Heart right ventricle (tissue), 16 donors: Measurements from ENCODE around the gene LINC01488. TPM values are rescaled to one million over a fixed set of nuclear protein-coding genes. Genes with fewer than 3 reads are reported as not detected.
A peak's percentile ranks its signal among the peaks of the same experiment; 100 is the strongest.

Source experiments
- ATAC-seq, 8 donors: fragments of 200-7000 bp; cut with Tn5 transposase; one replicate each; pipeline ENCODE4 v1.9.1; 2020; ENCODE audit warnings: mild to moderate bottlenecking in 8 of 8, moderate library complexity in 8 of 8, moderate number of reproducible peaks in 1 of 8
- DNase-seq, 2 donors: peaks; one replicate each; pipeline ENCODE4 v3.0.0-alpha.2; 2020
- H3K27ac ChIP-seq, 10 donors: fragments of 200-600 bp; sonication (generic) in 2 of 10; one replicate each; pipeline versions ENCODE4 v1.5.0 to v1.8.0; 2020 to 2022; ENCODE audit warnings: mild to moderate bottlenecking in 3 of 10
- H3K27me3 ChIP-seq, 7 donors: fragments of 200-600 bp; one replicate each; pipeline ENCODE4 v1.8.0; 2021 to 2022; ENCODE audit warnings: mild to moderate bottlenecking in 2 of 7
- H3K36me3 ChIP-seq, 9 donors: fragments of 200-600 bp; sonication (generic) in 1 of 9; one replicate each; pipeline versions ENCODE4 v1.5.0 to v1.8.0; 2020 to 2022; ENCODE audit warnings: mild to moderate bottlenecking in 2 of 9
- H3K4me1 ChIP-seq, 9 donors: fragments of 200-600 bp; sonication (generic) in 1 of 9; one replicate each; pipeline versions ENCODE4 v1.5.0 to v1.8.0; 2020 to 2022; ENCODE audit warnings: mild to moderate bottlenecking in 4 of 9
- H3K4me3 ChIP-seq, 10 donors: fragments of 200-600 bp; sonication (generic) in 2 of 10; one replicate each; pipeline versions ENCODE4 v1.5.0 to v1.8.0; 2020 to 2022; ENCODE audit warnings: mild to moderate bottlenecking in 7 of 10, moderate library complexity in 2 of 10
- H3K9me3 ChIP-seq, 11 donors: fragments of 200-600 bp in 10 of 11; sonication (generic) in 2 of 11; one replicate each; pipeline versions ENCODE4 v1.5.0 to v1.8.0; 2013 to 2022; ENCODE audit warnings: mild to moderate bottlenecking in 2 of 11, control low read depth in 1 of 11, moderate library complexity in 1 of 11
- WGBS, 2 donors: extraction: QIAGEN DNeasy Blood & Tissue Kit; methylation state at CpG; one replicate each; pipeline ENCODE4 v1.1.7; 2013; ENCODE audit warnings: inconsistent platforms in 1 of 2; 5-methylcytosine and 5-hydroxymethylcytosine counted together
- intact Hi-C, 10 donors: fragments of 100-400 bp; cut with DNase I; formaldehyde crosslinking; loops; one replicate each; pipeline versions ENCODE4 v1.11.1 to v1.14.2; 2022
- polyA plus RNA-seq, 2 donors: library from polyadenylated mRNA; stranded (reverse); fragments of 200-250 nt; gene quantifications; one replicate each; pipeline ENCODE4 v1.2.3, GENCODE V29; 2013
- total RNA-seq, 10 donors: library from RNA; stranded (reverse); fragmentation: NEBNext Ultra II Directional in 3 of 10; extraction: Animal tissue kit (Norgen Biotek cat#: 25700) in 3 of 10; gene quantifications; one replicate each; pipeline versions ENCODE4 v1.2.1 to v1.2.4, GENCODE V29; 2021 to 2023
- TF ChIP-seq, protein P1 (sequence below), 9 donors: fragments of 200-600 bp; sonication (generic) in 2 of 9; IDR thresholded peaks; one replicate each; pipeline versions ENCODE4 v1.5.0 to v1.8.0; 2021 to 2022; ENCODE audit warnings: antibody characterized with exemption in 9 of 9, mild to moderate bottlenecking in 5 of 9, moderate library complexity in 1 of 9
- donor health status: Arrhythmogenic right ventricular cardiomyopathy.
- donor health status: ischemic (EF 13 %, LVEDD 7.1; RV severe dilation, severe dysfunction).
- donor health status: healthy with polysubstance abuse.
- donor health status: DM: no; HTN: yes; CAD: no.
- donor health status: DM: no; HTN: no; CAD: no.
- donor health status: ischemic (EF 25% LVEDD 6.9; RV normal size, moderate dysfunction).
- donor health status: ischemic (EF 25% LVEDD 5.7; RV mildly dilated, moderate dysfunction).
- donor health status: healthy.
- donor health status: DM: yes; HTN: yes; CAD: no.
- donor health status: Ischemic cardiomyopathy.
- donor health status: ischemic (EF 35%, LVEDD 5.7; RV mildly dilated, moderate dysfunction).
- donor health status: nonischemic (EF 11% LVEDD 7.7; RV severe dilation, severe dysfunction).
- donor health status: DM: yes; HTN: yes; CAD: no.
- donor health status: PGD.
- donor health status: ischemic (EF 29% LVEDD 5.4; RV normal size, mild dysfunction).
- donor health status: nonischemic (EF 23%, LVEDD 6.1; RV moderate dilation, normal function).

The LINC01488 gene
- total and polyA plus RNA-seq, 12 donors: 0.03 to 0.59 (median 0.15) TPM; not detected in 4

DNA sequence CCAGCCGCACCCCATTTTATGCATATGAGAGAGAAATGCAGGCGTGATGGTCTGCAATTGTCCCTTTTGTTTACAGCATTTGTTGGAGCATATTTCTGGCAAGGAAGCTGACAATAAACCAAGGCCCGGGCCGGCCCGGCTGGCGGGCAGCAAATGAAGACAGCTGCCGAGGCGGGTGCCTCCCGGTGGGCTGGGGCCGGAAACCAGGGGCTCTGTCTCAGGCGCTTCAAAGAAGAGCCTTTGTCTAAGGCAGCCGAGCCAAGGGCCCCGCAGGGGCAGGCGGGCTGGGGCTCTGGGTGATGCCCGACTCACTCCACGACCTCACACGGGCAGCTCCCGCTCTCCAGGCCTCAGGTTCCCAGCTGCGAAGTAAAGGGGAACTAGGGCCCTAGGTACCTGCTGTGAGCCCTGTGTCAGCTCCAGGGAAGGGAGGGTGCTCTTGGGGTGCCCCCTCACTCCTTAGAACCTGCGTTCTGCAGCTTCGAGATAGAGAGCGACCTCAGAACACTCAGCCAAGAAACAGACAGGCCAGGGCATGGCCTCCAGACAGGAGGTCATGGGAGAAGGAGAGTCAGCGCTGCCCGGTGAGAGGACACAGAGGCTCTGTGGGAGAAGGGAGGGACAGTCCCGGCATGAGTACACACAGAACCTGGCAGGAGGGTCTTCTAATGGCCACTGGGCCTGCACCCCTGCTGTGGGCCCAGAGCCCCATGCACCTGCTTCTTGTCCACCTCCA lies 2.4 kb downstream of the LINC01488 start:
- ATAC-seq (no peak), DNase-seq (no peak)
- TF ChIP-seq, protein P1, sequence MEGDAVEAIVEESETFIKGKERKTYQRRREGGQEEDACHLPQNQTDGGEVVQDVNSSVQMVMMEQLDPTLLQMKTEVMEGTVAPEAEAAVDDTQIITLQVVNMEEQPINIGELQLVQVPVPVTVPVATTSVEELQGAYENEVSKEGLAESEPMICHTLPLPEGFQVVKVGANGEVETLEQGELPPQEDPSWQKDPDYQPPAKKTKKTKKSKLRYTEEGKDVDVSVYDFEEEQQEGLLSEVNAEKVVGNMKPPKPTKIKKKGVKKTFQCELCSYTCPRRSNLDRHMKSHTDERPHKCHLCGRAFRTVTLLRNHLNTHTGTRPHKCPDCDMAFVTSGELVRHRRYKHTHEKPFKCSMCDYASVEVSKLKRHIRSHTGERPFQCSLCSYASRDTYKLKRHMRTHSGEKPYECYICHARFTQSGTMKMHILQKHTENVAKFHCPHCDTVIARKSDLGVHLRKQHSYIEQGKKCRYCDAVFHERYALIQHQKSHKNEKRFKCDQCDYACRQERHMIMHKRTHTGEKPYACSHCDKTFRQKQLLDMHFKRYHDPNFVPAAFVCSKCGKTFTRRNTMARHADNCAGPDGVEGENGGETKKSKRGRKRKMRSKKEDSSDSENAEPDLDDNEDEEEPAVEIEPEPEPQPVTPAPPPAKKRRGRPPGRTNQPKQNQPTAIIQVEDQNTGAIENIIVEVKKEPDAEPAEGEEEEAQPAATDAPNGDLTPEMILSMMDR (IDR thresholded peaks at IDR 0.05): no peak
- Histone ChIP-seq H3K27ac (no peak overlapping the region), H3K4me3 (no peak overlapping the region), H3K27me3 (no peaks in the 10 kb centered on the region), H3K36me3 (no peaks in the 10 kb centered on the region), H3K4me1 (peaks cover 17 to 59% (median 35%) of the 10 kb centered on the region in 9 donors), H3K9me3 (no peaks in the 10 kb centered on the region)
- intact Hi-C loops: loop anchor here in 2 of 10 donors (10.0 kb wide), 2 partner anchors 349 to 369 kb away; no protein-coding TSS in a partner anchor
- WGBS, 2 donors: 79 to 83% methylated on average over 25 of the region's 25 CpGs

DNA sequence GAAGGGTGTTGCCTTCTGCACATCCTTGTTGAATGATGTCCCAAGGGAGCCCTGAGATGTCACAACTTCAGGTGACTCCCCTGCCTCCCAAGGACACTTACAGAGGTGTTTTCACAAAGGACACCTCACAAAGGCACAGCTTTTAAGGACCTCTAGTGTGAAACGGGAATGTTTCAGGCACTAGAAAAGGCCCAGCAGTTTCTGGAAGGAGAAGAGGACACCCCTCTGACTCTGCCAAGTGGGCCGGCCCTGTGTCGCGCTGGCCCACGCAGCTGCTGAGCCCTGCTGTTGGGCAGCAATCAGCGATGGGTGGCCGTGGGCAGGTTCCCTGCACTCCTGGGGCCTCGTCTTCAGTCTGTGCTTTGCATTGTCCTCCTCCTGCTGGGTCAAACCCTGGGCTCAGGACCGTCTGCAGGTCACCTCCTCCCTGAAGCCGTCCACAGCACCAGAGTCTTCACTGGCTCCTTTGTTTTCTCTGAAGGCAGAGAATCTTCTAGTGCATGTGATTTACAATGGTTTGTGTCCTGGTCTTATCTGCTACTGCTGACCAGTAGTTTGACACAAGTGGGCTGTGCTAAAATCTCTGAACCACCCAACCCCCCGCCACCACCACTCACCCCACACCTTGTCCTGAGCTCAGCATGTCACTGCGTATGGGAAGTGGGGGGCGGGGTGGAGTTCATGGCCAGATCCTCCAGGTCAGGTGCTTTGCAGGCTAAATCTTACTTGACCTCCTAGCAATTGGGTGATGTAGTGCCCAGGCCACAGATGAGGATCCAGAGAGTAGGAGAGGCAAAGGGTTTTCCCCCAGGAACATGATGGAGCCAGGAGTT lies 3.2 kb downstream of the LINC01488 start:
- no peak for DNase-seq
- intact Hi-C loops: loop anchor here in 2 of 10 donors (10.0 kb wide), 2 partner anchors 350 to 370 kb away; no protein-coding TSS in a partner anchor
- TF ChIP-seq, protein P1 (IDR thresholded peaks at IDR 0.05): no peak
- H3K27me3 ChIP-seq: no peaks in the 10 kb centered on the region
- WGBS, 2 donors: 85 to 90% methylated on average over 13 of the region's 13 CpGs
- ATAC-seq: no peak
- H3K4me3 ChIP-seq: no peak overlapping the region
- H3K27ac ChIP-seq: no peak overlapping the region
- H3K9me3 ChIP-seq: no peaks in the 10 kb centered on the region
- no peaks in the 10 kb centered on the region for H3K36me3 ChIP-seq
- H3K4me1 ChIP-seq: peaks cover 21 to 63% (median 40%) of the 10 kb centered on the region in 9 donors

DNA sequence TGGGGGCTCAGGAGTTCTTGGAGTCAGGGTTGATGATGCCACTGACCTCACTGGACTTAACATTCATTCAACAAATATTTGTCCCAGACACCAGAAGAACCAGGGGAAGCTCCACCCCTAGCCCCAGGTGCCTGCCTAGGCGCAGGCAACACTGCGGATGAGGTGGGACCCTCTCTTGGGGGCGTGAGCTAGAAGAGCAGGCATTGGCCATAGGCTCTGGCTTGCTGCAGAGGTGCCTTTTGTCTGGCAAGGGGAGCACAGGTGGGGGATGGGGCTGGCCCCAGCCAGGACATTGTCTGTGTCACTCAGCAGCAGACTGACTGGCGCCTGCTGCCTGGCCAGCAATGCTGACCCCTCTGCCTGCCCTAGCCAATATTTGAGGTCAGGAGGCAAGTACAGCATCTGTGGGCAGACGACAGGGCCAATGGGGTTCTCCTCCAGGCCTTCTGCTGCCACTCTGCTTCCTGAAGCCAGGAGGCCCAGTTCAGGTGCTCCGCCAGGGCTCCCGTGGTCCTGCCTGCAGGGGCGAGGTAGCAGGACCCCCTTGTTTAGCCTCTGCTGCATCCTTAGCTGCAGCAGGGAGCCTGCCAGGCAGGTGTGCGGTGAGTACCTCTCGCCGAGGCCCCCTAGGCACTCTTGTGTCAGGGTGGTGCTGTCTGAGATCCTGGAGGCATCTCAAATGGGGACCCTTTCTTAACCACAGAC lies 4.0 kb downstream of the LINC01488 start:
- H3K4me3 ChIP-seq: no peak overlapping the region
- DNase-seq: no peak
- WGBS, 2 donors: 92% methylated on average over 11 of the region's 11 CpGs
- peak in 1 of 8 donors; percentile 6 for ATAC-seq
- H3K27me3 ChIP-seq: no peaks in the 10 kb centered on the region
- no peaks in the 10 kb centered on the region for H3K36me3 ChIP-seq
- peaks cover 16 to 60% (median 37%) of the 10 kb centered on the region in 9 donors for H3K4me1 ChIP-seq
- TF ChIP-seq, protein P1 (IDR thresholded peaks at IDR 0.05): no peak
- H3K9me3 ChIP-seq: no peaks in the 10 kb centered on the region
- no peak overlapping the region for H3K27ac ChIP-seq
- intact Hi-C loops: loop anchor here in 2 of 10 donors (10.0 kb wide), 2 partner anchors 351 to 371 kb away; no protein-coding TSS in a partner anchor
